Left cardiac atrium (tissue), 4 donors: ENCODE results near the gene WFDC2. TPM values are rescaled to one million over a fixed set of nuclear protein-coding genes. Genes with fewer than 3 reads are reported as not detected.

Experiments
- ATAC-seq, 2 donors: fragments of 200-7000 bp; cut with Tn5 transposase; one replicate each; pipeline ENCODE4 v1.9.1; 2020; ENCODE audit warnings: mild to moderate bottlenecking in 2 of 2, moderate library complexity in 2 of 2
- DNase-seq: peaks from one replicate; pipeline ENCODE4 v3.0.0-alpha.2; 2020
- intact Hi-C, 2 donors: fragments of 100-400 bp; cut with DNase I; formaldehyde crosslinking; loops; one replicate each; pipeline versions ENCODE4 v1.14.1 to v1.15.1; 2022 to 2023
- microRNA-seq, 2 donors: library from miRNA; unstranded; fragments of <30 nt; microRNA quantifications; one replicate each; pipeline ENCODE4 v1.2.0, GENCODE V29; 2020
- total RNA-seq, 2 donors: library from RNA; stranded (reverse); fragmentation: NEBNext Ultra II Directional; extraction: Animal tissue kit (Norgen Biotek cat#: 25700); gene quantifications; one replicate each; pipeline ENCODE4 v1.2.1, GENCODE V29; 2021
- donor health status: DM: no; HTN: yes; CAD: no.
- donor health status: DM: no; HTN: yes; CAD: no; lungs with severe emphysema.
- donor health status: DM: yes; HTN: yes; CAD: no.
- donor health status: Dilated cardiomyopathy.

The WFDC2 gene
- total RNA-seq, 2 donors from 2014 or later = 0.52 to 6.9 TPM

GRCh38 chr20:45527294-45527693, 57.7 kb downstream of the WFDC2 start:
- DNase-seq (no peak), ATAC-seq (no peak)
- intact Hi-C loops = no loop called here

Small RNA genes lying within 50 kb of the gene (microRNA-seq; reads per million reads assigned to microRNA genes)
- gene MIR6812 = 0 reads per million in 2 donors

Other genes starting within 250 kb of the WFDC2 start
- gene SEMG2, start 248.4 kb upstream of the WFDC2 start, total RNA-seq = not detected
- gene SLPI, start 215.2 kb upstream of the WFDC2 start, total RNA-seq = 10 to 100 TPM; 44.2 to 86.7 TPM
- gene RBPJL, start 162.9 kb upstream of the WFDC2 start, total RNA-seq = not detected
- gene MATN4, start 161.5 kb upstream of the WFDC2 start, total RNA-seq = not detected
- gene SDC4, start 121.3 kb upstream of the WFDC2 start, total RNA-seq = 100 to 1,000 TPM in 1 of 2 donors, 10 to 100 TPM in 1; 51.4 to 152 TPM
- gene SYS1, start 106.6 kb upstream of the WFDC2 start, total RNA-seq = 10 to 100 TPM; 23.4 to 24.1 TPM
- gene TP53TG5, start 91.4 kb upstream of the WFDC2 start, total RNA-seq = 1 to 10 TPM in 1 of 2 donors, under 1 TPM in 1; 0.68 to 2.0 TPM
- gene DBNDD2, start 61.5 kb upstream of the WFDC2 start, total RNA-seq = 100 to 1,000 TPM; 177 to 200 TPM
- 100 to 1,000 TPM; 104 to 129 TPM for gene PIGT, start 53.6 kb upstream of the WFDC2 start, total RNA-seq
- gene SPINT3, start 45.9 kb downstream of the WFDC2 start, total RNA-seq = not detected
- gene WFDC6, start 69.7 kb downstream of the WFDC2 start, total RNA-seq = not detected
- gene EPPIN, start 77.6 kb downstream of the WFDC2 start, total RNA-seq = under 1 TPM in 1 of 2 donors, not detected in 1; 0.68 TPM
- gene WFDC8, start 109.5 kb downstream of the WFDC2 start, total RNA-seq = not detected
- not detected for gene WFDC10A, start 160.0 kb downstream of the WFDC2 start, total RNA-seq
- gene WFDC9, start 161.5 kb downstream of the WFDC2 start, total RNA-seq = not detected
- gene WFDC11, start 200.5 kb downstream of the WFDC2 start, total RNA-seq = not detected
- gene WFDC13, start 232.3 kb downstream of the WFDC2 start, total RNA-seq = not detected
- gene WFDC10B, start 235.3 kb downstream of the WFDC2 start, total RNA-seq = not detected